Activated CD4-positive, alpha-beta T cell treated with anti-CD3 and anti-CD28 coated beads, Interleukin-2, Interleukin-4, amounts not matched to agents 100 ng/mL and 50 ng/mL, durations not matched to agents 16 hours and 8 hours (primary cell): ENCODE results near the gene PPP6R2.
A peak's percentile ranks its signal among the peaks of the same experiment; 100 is the strongest.

Source experiments
- DNase-seq: peaks from one replicate; pipeline ENCODE4 v3.0.0-alpha.2; 2020; ENCODE audit warnings: low spot score

Gene PPP6R2, protein sequence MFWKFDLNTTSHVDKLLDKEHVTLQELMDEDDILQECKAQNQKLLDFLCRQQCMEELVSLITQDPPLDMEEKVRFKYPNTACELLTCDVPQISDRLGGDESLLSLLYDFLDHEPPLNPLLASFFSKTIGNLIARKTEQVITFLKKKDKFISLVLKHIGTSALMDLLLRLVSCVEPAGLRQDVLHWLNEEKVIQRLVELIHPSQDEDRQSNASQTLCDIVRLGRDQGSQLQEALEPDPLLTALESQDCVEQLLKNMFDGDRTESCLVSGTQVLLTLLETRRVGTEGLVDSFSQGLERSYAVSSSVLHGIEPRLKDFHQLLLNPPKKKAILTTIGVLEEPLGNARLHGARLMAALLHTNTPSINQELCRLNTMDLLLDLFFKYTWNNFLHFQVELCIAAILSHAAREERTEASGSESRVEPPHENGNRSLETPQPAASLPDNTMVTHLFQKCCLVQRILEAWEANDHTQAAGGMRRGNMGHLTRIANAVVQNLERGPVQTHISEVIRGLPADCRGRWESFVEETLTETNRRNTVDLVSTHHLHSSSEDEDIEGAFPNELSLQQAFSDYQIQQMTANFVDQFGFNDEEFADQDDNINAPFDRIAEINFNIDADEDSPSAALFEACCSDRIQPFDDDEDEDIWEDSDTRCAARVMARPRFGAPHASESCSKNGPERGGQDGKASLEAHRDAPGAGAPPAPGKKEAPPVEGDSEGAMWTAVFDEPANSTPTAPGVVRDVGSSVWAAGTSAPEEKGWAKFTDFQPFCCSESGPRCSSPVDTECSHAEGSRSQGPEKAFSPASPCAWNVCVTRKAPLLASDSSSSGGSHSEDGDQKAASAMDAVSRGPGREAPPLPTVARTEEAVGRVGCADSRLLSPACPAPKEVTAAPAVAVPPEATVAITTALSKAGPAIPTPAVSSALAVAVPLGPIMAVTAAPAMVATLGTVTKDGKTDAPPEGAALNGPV

DNA sequence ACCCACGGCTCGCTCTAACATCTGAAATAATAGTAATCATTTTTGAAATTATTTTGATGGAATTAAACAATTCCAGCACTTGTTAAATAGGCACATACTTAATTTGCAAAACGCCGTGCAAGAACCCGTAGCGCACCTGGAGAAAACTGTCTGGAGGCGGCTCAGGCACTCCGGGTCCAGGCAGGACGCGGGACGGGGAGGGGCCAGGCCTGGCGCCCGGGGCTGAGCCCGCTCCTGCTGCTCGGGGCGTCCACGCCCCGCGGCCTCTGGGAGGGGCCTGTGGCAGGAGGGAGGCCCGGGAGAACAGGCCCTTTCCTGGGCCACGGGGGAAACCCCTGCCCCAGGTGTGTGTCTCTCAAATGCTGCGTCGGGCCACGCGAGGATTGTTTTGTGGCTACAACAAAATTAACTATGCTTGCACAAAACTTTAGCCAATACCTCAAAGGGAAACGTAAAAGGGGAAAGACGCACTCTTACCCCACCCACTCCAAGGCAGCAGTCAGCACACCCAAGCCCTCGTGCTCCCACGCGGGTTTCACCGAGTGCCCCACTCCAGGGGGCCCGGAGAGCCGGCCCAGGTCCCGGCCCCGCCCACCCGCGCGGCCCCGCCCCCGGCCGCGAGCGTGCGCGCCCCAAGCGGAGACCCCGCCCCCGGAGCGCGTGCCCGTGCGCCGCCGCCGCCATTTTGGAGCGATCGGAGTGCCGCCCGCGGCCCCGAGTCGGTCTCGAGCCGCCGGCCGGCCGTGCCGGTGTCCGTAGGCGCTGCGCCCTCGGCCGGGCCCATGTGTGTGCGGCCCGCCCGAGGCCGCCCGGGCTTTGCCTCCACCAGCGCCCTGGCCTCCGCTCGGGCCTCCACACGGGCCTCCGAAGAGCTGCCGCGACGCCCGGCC is at the start of gene PPP6R2:
PPP6R2 (plus strand) TSS at position 677 of the 890 bp plus-strand sequence. CDS start 50,582 bp downstream, outside the sequence.
- peak; percentile 84 for DNase-seq

DNA sequence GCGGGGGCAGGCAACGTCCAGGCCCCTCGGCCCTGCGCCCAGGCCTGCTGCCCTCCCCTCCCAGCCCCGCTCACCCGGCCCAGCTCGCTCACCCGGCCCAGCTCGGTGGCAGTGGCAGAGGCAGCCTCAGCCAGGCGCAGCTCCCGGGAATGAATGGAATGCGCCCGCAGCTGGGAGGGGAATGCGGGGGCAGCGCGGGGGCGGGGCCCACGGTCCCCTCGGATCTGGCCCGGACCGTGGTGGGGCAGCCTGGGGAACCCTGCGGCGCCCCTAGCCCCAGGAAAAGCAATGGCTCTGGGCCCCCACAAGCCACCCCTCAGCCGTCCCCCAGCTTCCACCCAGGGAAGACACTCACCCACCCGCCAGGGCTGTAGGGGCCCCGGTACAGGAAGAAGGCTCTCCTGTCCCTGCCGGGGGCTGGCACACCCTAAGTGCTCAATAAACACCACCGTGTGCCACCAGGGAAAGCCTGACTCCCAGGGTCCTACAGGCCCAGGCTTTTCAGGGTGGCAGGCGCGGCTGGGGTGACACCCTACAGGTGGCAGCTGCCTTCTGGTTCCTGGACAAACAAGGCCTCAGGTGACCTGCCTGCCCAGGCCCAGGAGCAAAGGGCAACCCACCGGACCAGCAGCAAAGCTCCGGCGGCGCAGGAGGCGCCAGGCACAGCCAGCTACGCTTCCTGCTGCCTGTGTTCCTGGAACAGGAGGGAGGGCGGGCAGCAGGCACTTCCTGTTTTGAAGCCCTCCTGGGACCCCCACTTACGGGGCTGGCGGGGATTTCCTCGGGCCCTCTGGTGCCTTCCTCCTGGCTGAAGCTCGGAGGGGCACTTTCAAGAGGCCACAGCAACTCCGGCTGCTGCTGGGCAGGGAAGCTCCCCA is 49.4 kb upstream of the PPP6R2 start:
- no peak for DNase-seq

DNA sequence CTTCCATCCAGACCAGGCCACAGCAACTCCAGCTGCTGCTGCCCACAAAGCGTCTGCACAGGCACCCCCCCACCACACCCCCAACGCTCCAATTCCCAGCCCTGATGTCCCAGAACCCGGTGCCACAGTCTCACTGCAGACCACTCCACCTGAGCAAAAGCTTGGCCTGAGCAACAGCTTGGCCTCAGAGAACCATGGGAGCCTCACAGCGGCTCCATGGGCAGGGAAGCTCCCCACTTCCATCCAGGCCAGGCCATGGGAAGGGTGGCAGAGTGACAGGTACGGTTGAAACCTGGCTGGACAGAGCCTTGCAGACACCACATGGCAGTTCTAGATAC is 48.8 kb upstream of the PPP6R2 start:
- no peak for DNase-seq

DNA sequence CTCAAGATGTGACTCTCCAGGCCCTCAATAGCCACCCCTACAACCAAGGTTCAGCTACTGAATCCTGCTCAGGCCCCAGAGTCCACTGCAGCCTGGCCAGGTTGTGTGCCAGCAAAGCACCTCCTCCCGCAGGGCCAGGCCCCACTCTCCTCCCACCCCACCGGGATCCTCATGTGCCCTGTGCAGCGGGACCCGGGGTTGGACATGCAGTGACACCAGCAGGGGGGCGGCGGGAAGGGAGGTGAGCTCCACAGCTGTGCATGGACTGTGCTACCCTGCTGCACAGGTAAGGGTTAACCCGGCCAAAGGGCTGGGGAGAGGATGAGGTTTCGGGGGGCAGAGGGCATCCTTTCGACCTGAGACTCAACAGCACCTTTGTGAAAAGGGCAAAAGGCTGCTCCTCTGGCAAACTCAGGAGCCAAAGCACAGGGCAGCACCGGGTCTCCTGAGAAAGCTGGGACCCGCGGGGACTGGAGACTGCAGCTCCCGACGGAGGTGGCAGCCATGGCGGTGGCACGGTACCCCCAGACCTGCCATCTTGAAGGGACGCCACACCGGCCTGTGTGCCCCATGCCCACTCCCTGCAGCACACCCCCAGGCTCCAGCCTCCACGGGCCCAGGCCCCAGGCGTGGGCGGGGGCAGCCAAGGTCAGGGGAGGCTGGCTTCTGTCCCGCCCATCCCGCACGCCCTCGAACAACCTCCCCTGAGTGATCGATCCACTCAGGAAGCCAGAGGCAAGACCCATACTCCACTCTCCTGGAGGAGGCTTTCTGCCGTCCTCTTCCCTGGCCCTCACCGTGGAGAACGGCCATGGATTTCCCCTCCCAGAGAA is 46.3 kb upstream of the PPP6R2 start:
- DNase-seq = no peak

DNA sequence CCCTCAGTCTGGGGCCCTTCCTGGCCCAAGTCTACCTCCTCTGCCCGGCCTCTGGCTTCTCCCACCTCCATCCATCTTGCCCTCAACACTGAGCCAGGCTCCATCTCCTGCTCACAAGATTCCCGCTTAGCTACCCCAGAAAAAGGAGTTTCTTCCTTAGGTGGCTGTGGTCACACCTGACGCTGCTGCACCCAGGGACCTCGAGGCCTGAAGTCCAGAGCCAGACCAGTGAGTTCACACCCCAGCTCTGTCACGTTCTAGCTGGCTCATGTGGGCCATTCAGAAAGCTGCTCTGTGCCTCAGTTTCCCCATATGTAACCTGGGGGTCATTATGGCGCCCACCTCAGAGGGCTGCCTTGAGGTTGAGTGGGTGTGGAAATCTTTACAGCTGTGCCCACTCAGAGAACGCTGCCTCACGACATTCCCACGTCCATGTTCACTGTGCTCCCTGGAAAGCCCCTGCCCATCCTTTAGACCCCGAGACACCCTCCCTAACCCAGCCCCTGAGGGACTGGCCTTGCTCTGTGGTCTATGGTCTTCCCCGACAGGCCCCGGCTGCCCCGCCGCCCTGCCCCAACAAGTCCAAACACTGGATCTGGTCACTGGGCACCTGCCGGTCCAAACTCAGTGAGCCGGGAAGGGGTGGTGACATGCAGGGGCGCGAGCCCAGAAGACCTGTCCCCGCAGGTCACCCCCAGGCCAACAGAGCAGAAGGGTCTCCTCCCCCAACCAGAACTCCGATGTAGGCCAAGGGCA is 45.4 kb upstream of the PPP6R2 start:
- DNase-seq = no peak

DNA sequence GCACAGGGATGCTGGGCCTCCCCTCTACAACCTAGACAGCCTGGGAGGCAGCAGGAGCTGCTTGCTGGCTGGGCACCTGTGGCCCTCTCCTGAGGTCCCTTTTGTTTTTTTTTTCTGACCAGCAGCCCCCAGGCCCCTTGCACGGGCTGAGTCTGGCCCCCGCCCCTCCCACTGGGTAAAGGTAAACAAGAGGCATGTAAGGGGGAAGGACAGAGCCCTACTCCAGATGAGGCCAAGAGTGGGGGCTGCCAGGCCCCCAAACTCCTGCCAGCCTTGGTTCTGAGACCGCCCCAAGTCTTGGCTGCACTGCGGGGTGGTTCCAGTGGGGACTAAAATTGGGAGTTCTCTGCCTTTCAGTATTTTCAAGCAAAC is 44.9 kb upstream of the PPP6R2 start:
- DNase-seq = no peak

DNA sequence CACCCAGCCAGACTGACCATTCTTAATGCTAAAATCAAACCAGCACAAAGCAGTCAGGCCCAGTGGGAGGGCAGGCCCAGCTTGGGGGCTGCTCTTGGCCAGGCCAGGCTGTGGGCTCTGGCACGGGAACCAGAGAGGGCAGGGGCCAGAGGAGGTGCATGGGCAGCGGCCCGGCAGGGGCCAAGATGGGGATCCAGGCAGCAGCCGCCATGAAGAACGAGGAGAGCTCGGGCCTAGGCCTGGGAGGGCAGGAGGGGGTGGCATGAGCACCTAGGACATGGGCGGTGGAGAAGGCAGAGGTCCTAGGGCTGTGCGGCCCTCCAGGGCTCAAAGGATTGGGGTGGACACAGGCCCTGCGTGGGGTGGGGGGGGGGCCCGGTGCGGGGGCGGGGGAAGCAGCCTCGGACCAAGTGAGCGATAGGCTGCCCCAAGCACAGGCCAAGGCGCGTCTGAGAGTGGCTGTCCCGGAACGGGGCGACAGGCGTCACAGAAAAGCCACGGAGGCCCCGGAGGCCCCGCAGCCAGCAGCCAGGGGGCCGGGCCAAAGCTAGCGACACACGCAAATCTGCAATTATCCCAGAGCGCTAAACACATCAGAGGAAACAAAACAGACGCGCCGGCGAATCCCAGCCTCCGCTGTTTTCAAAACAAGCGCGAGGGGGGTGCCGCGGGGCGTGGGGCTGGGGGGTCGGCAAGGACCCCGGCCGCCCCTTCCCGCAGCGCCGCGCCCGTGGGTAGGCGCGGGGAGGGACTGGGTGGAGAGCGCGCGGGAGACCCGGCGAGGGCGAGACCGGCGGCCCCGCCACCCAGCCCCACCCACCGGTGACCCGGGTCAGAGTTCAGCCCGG is 44.0 kb upstream of the PPP6R2 start:
- no peak for DNase-seq

DNA sequence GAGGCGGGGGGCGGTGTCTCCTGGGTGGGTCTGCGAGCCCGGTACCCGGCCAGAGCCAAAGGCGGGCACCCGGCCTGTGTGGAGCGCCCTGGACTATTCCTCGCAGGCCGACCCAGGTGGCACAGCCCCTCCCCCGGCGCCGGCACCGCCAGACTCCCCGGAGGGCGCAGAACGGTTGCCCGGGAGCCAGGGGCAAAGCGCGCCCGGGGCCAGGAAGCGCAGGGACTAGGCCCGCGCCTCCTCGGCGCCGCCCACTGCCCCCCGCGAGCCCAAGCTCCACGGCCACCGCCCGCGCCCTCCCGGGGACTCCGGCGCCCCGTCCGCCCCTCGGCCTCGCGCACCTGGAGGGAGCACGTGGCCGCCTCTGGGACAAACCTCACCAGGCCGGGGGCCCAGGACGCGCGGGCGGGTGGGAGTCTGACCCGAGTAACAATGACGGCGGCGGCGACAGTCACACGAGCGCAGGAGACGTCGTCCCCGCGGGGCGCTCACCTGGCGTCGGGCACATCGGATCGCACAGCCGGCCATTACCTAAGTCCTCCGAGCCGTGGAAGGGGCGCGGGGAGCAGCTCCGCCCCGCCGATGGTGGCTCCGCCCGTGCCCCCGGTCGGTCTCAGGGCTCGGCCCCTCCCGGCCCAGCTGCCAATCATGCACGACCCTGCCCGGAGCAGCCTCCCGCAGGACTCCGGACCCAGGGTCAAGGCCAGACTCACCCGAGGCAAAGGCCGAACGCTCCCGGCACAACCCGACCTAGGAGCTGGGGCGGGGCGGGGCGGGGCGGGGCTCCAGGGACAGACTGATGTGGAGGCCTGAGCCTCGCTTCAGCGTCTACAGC is 43.1 kb upstream of the PPP6R2 start:
- DNase-seq = no peak

DNA sequence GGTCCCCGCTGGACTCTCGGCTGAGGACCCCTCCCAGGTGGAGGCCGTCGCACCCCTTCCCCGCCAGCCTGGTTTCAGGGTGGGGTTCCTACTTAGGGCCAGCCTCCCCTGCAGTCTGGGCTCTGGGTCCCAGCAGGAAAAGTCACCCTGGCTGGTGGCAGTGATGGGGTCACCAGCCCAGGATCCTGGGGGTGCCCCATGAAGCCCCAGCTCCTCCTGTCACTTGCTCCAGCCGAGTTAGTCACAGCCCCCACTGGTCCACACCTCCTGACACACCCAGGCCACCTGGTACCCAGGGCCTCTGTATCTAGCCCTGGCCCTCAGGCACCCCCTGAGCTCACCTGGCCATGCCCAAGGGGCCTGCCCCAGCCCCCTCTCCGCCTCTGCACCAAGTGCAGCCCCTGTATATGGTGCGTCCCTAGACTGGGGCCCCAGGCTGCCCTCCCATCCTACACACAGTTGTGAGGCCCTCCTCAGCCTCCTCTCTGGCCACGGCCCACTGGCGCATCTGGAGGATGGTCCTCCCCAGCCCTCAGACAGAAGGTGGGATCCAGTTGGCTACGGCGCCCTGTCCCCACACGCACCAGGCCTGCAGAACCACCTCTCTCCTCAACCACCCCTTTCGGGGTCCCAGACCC is 42.4 kb upstream of the PPP6R2 start:
- no peak for DNase-seq

DNA sequence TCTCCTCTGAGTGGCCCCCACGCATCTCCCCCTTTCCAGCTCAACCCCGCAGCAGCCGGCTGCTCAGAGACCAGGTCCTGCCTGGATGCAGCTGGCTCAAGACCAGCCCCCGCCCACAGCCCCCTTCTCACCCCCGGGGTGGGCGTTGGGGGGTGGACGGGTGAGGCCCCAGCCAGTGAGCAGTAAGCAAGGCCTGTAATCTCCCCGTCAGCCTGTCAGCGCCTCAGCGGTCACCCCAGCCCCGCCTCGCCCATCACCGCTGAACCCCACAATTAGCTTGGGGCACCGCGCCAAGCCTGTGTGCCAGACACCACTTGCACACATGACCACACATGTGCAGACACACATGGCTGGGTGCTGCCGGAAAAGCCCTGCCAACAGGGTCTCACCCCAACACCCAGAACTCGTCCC is 41.5 kb upstream of the PPP6R2 start:
- no peak for DNase-seq

DNA sequence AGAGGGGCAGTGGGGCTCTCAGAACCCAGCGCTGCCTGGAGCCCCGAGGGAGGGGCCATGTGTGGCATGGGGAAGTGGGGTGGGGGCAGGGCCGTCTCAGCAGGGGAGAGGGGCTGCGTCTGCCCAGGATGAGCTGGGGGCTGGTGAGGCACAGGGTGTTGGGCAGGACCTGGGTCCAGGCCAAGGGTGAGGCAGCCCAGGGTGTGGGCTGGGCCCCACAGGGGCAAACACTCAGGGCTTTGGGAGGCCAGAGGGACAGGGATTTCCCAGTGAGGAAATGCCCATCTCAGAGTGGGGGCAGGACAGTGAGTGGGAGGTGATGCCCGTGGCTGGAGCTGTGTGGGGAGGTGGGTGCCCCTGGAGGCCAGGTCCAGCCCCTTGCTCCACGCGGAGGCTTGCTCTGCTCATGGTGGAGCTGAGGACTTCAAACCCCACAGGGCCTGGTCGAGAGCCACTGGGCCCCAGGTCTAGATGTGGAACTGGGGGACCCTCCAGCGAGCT is 41.0 kb upstream of the PPP6R2 start:
- DNase-seq = no peak

DNA sequence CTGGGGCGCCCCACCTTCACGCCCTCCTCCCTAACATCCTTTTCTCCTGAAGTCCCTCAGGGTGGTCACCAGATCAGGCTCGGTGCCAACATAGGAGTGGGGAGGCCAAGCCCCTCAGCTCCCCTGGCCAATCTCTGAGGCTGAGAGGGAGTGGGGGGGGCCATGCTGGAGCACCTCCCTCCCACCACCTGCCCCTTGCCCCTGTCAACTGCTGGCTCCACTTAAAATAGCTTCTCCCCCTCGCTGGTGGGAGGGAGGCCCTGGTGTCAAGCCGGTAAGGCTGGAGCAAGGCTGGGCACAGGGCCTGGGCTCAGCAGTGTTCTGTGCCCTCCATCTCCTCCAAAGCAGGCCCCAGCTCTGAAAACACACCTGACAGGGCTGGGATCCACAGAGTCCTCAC is 40.6 kb upstream of the PPP6R2 start:
- no peak for DNase-seq

DNA sequence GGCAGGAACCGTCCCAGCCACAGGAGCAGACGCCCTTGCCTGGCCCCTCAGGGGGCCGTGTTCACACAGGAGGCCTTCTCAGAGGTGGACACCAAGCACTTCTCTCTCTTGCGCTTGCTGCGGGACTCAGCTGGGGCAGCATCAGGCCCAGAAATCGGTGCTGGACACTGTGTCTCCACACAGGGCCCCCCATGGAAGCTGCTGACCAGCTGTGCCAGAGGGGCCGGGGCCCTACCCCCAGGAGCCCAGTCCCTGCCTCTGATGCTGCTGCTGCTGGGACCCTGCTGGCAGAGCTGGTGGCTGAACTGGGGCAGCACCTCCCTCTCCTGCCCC is 39.6 kb upstream of the PPP6R2 start:
- no peak for DNase-seq

DNA sequence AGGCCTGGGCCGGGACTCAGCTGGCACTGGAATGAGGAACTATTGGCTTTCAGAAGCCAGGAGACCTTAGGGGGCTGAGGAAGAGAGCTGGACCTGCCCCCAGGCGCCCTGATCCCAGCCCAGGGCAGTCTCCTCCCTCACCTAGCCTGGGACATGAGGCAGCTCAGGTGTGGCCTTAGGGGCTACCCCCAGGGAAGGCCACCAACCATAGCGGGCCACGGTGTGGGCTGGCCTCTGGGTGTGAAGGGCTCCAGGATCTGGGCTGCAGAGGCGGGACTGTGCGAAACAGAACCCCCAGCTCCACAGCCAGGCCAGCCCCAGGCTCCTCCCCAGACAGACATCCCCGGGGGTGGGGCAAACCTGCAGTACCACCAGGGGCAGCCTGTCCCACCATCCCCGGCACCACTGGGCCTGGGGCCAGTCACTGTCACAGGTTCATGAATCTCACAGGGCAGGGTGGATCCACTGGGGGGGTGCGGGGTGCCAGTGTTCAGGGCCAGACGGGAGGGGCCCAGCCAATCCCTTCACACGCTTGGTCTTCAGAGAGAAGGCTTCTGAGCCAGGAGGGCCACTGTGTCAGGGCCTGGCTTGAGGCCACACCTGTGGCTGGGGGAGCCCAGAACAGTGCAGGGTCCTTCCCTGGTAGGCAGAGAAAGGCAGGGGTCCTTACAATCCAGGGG is 39.1 kb upstream of the PPP6R2 start:
- DNase-seq = no peak

DNA sequence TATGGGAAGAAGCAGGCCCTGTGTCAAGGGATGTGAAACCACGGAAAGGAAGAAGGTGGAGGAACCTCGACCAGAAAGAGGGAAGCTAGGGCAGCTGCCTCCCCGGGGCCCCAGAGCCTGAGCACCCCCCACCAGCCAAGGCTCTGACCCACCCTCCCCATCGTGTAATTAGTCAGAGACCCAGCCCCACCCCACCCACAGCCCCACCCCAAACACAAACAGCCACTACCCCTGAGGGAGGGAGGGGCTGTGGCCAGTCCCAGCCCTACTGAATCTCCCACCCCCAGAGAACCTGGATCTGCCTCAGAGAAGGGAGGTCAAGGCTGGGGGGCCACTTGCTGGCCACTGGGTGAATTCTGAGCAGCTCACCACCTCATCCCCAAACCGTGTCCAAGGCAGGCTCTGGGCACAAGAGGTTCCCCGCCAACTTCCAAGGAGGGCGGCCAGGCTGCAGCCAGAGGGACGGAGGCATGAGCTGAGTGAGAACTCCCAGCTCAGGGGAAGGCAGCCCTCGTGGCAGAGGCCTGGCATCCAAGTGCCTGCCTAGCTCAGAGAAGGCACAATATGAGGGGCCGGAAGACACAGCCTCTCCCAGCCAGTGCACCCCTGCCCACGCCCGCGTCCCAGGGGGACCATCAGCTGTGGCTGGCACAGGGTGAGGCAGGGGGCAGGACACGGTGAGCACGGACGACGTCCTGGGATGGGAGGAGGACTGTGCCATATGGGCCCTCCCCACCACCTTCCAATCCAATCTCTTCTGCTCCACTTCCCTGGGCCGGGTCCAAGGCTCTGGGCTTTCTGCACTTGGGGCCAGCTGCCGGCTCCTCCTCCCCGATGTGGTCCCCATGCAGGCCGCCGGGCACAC is 38.4 kb upstream of the PPP6R2 start:
- no peak for DNase-seq
